22Rv1 (cell line): Measurements from ENCODE around the gene BCAS1.

Experiments
- H3K27ac ChIP-seq: fragments of 450-650 bp; 2 replicates; pipeline ENCODE4 v1.5.1; 2017
- ZFX ChIP-seq: fragments of 450-650 bp; IDR thresholded peaks from 2 replicates; pipeline ENCODE4 v1.6.1; 2017; ENCODE audit warnings: antibody characterized with exemption, borderline replicate concordance
- TF ChIP-seq, protein P1 (sequence below): fragments of 450-650 bp; IDR thresholded peaks from 2 replicates; pipeline ENCODE4 v1.5.1; 2017; ENCODE audit warnings: mild to moderate bottlenecking

BCAS1 gene

DNA sequence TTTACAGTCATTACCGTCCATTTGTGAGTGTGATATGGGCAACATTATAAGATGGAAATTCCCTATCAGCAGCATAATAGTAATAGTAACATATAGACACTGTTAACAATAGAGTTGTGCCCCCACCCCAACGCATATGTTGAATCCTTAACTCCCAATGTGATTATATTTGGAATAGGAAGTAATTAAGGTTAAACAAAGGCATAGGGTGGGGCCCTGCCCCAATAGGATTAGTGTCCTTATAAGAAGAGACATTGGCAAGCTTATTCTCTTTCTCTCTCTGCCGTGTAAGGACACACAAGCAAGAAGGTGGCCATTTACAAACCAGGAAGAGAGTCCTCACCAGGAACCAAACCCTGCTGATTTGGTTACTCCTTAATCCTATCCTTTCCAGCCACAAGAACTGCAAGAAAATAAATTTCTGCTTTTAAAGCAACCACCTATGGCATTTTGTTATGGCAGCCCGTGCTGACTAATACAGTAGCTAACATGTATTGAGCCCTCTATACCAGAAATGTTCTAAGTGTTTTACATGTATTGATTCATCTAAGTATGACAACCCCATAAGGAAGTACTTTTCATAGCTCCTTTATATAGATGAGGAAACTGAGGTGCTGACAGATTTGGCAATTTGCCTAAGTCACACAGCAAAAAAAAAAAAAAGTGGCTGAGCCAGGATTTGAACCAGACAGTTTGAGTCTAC lies 114.2 kb downstream of the BCAS1 start:
- TF ChIP-seq, protein P1, sequence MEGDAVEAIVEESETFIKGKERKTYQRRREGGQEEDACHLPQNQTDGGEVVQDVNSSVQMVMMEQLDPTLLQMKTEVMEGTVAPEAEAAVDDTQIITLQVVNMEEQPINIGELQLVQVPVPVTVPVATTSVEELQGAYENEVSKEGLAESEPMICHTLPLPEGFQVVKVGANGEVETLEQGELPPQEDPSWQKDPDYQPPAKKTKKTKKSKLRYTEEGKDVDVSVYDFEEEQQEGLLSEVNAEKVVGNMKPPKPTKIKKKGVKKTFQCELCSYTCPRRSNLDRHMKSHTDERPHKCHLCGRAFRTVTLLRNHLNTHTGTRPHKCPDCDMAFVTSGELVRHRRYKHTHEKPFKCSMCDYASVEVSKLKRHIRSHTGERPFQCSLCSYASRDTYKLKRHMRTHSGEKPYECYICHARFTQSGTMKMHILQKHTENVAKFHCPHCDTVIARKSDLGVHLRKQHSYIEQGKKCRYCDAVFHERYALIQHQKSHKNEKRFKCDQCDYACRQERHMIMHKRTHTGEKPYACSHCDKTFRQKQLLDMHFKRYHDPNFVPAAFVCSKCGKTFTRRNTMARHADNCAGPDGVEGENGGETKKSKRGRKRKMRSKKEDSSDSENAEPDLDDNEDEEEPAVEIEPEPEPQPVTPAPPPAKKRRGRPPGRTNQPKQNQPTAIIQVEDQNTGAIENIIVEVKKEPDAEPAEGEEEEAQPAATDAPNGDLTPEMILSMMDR: no peak
- TF ChIP-seq ZFX: no peak

DNA sequence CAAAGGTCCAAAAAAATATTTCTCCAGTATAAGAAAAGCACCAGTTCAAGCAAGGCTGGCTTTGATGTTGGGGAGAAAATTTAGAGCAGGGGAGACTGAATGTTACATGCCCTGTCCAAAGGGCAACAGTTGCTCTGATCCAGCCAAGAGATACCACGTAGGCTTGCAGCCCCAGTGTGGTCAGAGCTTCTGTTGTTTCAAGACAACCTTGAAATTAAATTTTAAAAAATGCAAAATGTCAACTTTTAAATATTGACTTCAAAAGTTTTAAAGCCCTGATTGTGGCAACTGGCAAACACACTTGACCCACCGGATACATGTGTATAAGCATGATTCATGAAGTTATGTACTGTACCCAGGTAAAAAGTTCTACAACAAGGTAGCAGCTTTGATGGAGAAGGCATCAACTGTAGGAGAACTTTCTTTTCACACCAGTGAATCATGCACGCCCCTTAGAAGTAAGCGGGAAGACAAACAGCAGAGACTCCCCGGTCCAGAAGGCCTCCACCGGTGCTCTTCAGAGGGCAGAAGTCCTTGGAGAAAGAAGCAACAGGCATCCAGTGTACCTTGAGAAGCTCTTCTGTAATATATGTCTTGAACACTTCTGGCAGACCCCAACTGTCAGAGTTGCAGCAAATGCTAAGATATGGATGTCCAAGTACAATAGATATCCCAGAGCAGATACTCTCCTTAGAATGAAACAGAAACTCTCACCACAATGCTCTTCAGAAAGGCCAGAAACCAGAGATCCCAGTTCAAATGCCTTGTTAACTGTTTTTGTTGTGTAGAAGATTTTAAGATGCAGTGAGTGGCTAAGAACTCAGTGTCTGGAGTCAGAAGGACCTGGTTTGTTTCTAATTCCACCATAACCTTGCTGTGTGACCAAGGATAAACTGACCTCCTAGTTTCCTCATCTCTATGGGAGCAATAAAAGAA lies 115.4 kb downstream of the BCAS1 start:
- TF ChIP-seq, protein P1: no peak
- TF ChIP-seq ZFX: no peak
- no peak overlapping the region for H3K27ac ChIP-seq

More for the DNA sequence above, 114.2 kb downstream of the BCAS1 start:
- no peak overlapping the region for H3K27ac ChIP-seq

DNA sequence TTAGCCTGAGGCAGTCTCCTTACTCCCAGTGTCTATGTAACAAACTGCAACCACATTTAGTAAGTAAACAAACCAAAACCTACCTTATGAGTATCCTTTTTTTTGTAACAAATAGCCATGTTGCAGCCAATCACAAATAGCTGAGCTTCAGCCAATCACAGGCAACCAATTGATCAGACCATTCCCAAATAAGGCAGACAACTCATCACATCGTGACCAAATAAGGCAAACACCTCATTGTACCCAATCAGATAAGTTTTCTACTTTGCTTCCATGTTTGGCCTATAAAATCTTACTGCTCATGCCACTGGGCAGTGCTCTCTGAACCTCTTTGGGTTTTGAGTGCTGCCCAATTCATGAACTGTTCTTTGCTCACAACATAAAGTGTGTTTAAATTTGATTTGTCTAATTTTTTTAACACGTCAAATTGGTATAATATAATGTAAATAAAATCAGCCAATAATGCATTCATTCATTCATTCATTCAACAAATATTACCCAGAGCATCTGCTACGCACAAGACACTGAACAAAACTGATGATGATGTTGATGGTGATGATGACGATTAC lies 117.8 kb downstream of the BCAS1 start:
- H3K27ac ChIP-seq: no peak overlapping the region
- TF ChIP-seq, protein P1: no peak
- no peak for TF ChIP-seq ZFX

DNA sequence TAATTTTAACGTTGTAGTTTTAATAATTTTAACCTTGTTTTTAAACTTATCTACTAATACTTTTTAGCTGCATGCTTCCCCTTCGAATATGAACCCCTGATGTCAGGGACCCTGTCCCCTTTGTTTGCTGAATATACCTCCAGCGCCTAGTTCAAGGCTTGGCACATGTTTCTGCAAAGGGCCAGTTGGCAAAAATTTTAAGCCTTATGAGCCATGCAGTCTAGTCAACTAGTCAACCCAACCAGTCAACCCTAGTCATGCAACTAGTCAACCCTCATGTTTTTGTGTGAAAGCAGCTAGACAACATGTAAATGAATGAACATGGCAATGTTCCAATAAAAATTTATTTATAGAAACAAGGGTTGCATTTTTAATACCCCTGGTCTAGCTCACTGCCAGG lies 119.8 kb downstream of the BCAS1 start:
- no peak overlapping the region for H3K27ac ChIP-seq
- no peak for TF ChIP-seq ZFX
- TF ChIP-seq, protein P1: no peak

DNA sequence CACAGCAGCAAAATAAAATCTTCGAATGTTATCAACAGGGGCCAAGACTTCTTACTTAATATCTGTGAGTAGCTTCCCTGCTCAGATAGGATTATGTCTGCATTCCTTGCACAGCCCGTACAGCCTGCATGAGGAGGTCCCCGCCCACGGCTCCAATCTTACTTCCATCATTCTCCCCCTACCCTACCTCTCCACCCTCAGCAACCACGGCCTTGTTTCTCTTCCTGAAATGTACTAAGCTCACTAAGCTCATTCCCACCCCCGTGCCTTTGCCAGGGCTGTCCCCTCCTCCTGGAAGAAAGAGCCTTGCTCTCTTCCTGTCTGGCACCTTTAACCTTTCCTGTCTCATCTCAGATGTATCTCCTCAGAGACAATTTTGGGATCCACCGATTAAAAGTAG lies 120.4 kb downstream of the BCAS1 start:
- no peak overlapping the region for H3K27ac ChIP-seq
- TF ChIP-seq, protein P1: no peak
- TF ChIP-seq ZFX: no peak

DNA sequence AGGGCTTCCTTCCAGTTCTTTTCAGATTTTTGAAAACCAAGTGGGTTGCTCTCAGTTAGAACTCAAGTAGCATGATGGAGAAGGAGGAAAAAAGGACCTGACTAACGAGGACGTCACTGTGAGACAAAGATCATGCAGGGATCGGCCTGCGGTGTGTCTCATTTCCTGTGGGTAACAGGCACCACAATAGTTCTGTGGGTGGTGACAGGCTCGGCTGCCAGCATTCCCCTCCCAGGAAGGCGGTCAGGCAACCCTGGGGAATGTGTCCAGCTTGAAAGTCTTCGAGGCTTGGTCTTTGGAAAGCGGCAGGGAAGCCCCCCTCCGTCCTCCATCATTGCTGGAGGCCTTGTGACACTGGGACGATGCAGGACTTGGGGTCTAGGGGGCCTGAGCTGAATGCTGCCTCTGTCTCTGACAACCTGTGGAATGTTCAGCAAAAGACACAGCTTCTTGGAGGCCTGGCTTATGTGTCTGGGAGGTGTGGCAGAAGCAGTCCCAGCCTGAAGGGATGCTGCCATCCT lies 121.0 kb downstream of the BCAS1 start:
- no peak for TF ChIP-seq ZFX
- TF ChIP-seq, protein P1: no peak
- H3K27ac ChIP-seq: no peak overlapping the region
